Mesothelial cell of epicardium (in vitro differentiated cells): ENCODE results near the gene TIGD6. TPM values are rescaled to one million over a fixed set of nuclear protein-coding genes. Genes with fewer than 3 reads are reported as not detected.

ENCODE experiments used
- DNase-seq, 2 experiments: peaks; one replicate each; pipeline ENCODE4 v3.0.0; 2021; ENCODE audit warnings: low spot score in 2 of 2; ENCODE audit not compliant: unreplicated experiment in 2 of 2
- H3K27ac Mint-ChIP-seq: 2 replicates; pipeline ENCODE4 v1.8.0; 2021; ENCODE audit warnings: mixed read lengths
- H3K27me3 Mint-ChIP-seq: 2 replicates; pipeline ENCODE4 v1.8.0; 2021; ENCODE audit warnings: low read depth, mixed read lengths
- H3K36me3 Mint-ChIP-seq: 2 replicates; pipeline ENCODE4 v1.8.0; 2021; ENCODE audit warnings: mixed read lengths
- H3K4me1 Mint-ChIP-seq: 2 replicates; pipeline ENCODE4 v1.8.0; 2021; ENCODE audit warnings: mixed read lengths
- H3K4me3 Mint-ChIP-seq: 2 replicates; pipeline ENCODE4 v1.8.0; 2021; ENCODE audit warnings: mild to moderate bottlenecking, moderate library complexity, mixed read lengths
- H3K9me3 Mint-ChIP-seq: 2 replicates; pipeline ENCODE4 v1.8.0; 2021; ENCODE audit warnings: mixed read lengths
- CTCF ChIP-seq: fragments of 200-600 bp; sonication (generic); IDR thresholded peaks from one replicate; pipeline ENCODE4 v1.5.0; 2021; ENCODE audit warnings: antibody characterized with exemption; ENCODE audit not compliant: unreplicated experiment
- total RNA-seq: library from RNA; stranded (reverse); gene quantifications from 3 replicates; pipeline ENCODE4 v1.2.1, GENCODE V29; 2021

TIGD6 gene
- total RNA-seq, 1 donor from 2014 or later, result 4.7 TPM

DNA sequence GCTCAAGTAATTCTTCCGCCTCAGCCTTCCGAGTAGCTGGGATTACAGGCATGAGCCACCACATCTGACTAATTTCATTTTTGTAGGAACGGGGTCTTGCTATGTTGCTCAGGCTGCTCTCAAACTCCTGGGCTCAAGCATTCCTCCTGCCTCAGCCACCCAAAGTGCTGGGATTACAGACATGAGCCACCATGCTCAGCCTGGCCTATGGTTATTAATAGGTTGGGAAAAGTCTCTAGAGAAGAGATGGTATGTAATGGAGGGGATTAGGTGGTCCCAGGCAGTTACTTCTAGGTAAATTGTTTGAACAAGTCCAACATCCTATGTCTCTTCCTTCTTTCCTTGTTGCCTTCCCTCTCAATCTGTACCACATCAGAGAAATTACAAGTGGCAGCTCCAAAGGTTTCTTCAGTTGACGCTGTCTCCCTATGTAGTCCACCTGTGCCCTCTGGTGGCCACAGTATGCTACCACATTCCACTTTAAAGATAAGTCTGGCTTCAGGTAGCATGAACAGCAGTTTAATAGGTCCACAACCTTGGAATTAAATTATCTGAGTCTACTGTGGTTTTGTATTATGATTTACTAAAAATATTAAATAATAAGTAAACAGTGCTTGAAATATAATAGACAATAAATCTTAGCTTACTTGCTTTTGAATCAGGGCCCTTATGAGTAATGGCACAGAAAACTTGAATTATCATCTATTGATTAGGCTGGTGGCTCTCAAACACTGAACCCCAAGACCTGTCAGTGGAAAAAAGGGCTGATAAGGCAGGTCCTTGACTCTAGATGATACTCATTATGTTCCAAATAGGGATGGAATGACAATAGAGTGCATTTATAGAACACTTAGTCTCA, 9.7 kb downstream of the TIGD6 start:
- Mint-ChIP-seq H3K4me1 (peaks cover 6% of the 10 kb centered on the region), H3K4me3 (no peak overlapping the region), H3K27ac (no peak overlapping the region), H3K36me3 (no peaks in the 10 kb centered on the region), H3K27me3 (no peaks in the 10 kb centered on the region), H3K9me3 (no peaks in the 10 kb centered on the region)
- DNase-seq, result peak; percentile 32 to 76
- peak; percentile 89 for TF ChIP-seq CTCF

DNA sequence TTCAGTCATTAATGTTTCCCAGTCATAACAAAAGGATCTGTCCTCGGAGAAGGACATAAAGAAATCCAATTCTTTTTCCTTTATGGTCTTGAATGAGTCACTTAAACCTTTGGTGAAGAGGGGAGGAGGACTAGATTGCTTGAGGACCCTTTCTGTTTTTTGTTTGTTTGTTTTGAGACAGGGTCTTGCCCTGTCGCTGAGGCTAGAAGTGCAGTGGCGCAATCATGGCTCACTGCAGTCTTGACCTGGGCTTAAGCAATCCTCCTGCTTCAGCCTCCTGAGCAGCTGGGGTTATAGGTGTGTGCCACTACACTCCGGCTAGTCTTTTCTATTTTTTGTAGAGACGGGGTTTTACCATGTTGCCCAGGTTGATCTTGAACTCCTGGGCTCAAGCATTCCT, 12.3 kb downstream of the TIGD6 start:
- Mint-ChIP-seq H3K36me3 (no peaks in the 10 kb centered on the region), H3K9me3 (no peaks in the 10 kb centered on the region), H3K27me3 (no peaks in the 10 kb centered on the region), H3K27ac (no peak overlapping the region), H3K4me3 (no peak overlapping the region), H3K4me1 (peaks cover 6% of the 10 kb centered on the region)
- no peak for DNase-seq
- no peak for TF ChIP-seq CTCF

- Mint-ChIP-seq H3K9me3 (no peaks in the 10 kb centered on the region), H3K4me1 (peaks cover 4% of the 10 kb centered on the region), H3K27ac (no peak overlapping the region), H3K27me3 (no peaks in the 10 kb centered on the region), H3K36me3 (peaks cover 4% of the 10 kb centered on the region), H3K4me3 (no peak overlapping the region)
- TF ChIP-seq CTCF, result no peak
- DNase-seq, result no peak
Observed at GRCh38 chr5:149982505-149982904, 17.9 kb downstream of the TIGD6 start.

- no peaks in the 10 kb centered on the region for H3K9me3 Mint-ChIP-seq
- peaks cover 5% of the 10 kb centered on the region for H3K36me3 Mint-ChIP-seq
- no peak overlapping the region for H3K27ac Mint-ChIP-seq
- no peak for DNase-seq
- peaks cover 4% of the 10 kb centered on the region for H3K4me1 Mint-ChIP-seq
- no peak for TF ChIP-seq CTCF
- H3K4me3 Mint-ChIP-seq, result no peak overlapping the region
- H3K27me3 Mint-ChIP-seq, result no peaks in the 10 kb centered on the region
Observed at GRCh38 chr5:149981206-149981605, 19.2 kb downstream of the TIGD6 start.

- no peaks in the 10 kb centered on the region for H3K9me3 Mint-ChIP-seq
- H3K27ac Mint-ChIP-seq, result no peak overlapping the region
- peaks cover 8% of the 10 kb centered on the region for H3K36me3 Mint-ChIP-seq
- no peak for DNase-seq
- H3K4me3 Mint-ChIP-seq, result no peak overlapping the region
- TF ChIP-seq CTCF, result no peak
- H3K4me1 Mint-ChIP-seq, result peaks cover 4% of the 10 kb centered on the region
- H3K27me3 Mint-ChIP-seq, result no peaks in the 10 kb centered on the region
Observed at GRCh38 chr5:149979896-149980295, 20.6 kb downstream of the TIGD6 start.
